Gastrocnemius medialis (tissue), 4 donors: ENCODE measurements around the gene VPS16. TPM values are rescaled to one million over a fixed set of nuclear protein-coding genes. Genes with fewer than 3 reads are reported as not detected.

ENCODE experiments used
- ATAC-seq, 2 donors: fragments of 150-250 bp; one replicate each; pipeline ENCODE4 v1.9.1; 2016
- DNase-seq, 2 donors: peaks; one replicate each; pipeline ENCODE4 v3.0.0-alpha.2; 2019
- H3K27ac ChIP-seq, 4 donors: fragments of 200-600 bp; sonication (generic); 1 replicate in 1 of 4; 2 replicates in 3 of 4; pipeline ENCODE4 v1.5.1; 2016 to 2018; ENCODE audit warnings: mild to moderate bottlenecking in 2 of 4, moderate library complexity in 1 of 4
- H3K27me3 ChIP-seq, 3 donors: fragments of 200-600 bp; sonication (generic) in 2 of 3; 1 replicate in 1 of 3; 2 replicates in 2 of 3; pipeline versions ENCODE4 v1.5.1 to v1.6.0; 2016 to 2019; ENCODE audit warnings: mild to moderate bottlenecking in 1 of 3, moderate library complexity in 1 of 3
- H3K36me3 ChIP-seq, 2 donors: fragments of 200-600 bp; sonication (generic) in 1 of 2; one replicate each; pipeline ENCODE4 v1.5.1; 2017 to 2018
- H3K4me1 ChIP-seq, 2 donors: fragments of 200-600 bp; sonication (generic) in 1 of 2; one replicate each; pipeline ENCODE4 v1.5.1; 2016 to 2017; ENCODE audit warnings: mild to moderate bottlenecking in 2 of 2
- H3K4me3 ChIP-seq, 4 donors: fragments of 200-600 bp; sonication (generic) in 3 of 4; 1 replicate in 1 of 4; 2 replicates in 3 of 4; pipeline ENCODE4 v1.5.1; 2016 to 2019; ENCODE audit warnings: mild to moderate bottlenecking in 2 of 4
- H3K9me3 ChIP-seq, 3 donors: fragments of 200-600 bp; sonication (generic) in 2 of 3; 1 replicate in 1 of 3; 2 replicates in 2 of 3; pipeline ENCODE4 v1.5.1; 2016 to 2019
- POLR2A ChIP-seq, 2 donors: fragments of 450-650 bp; IDR thresholded peaks; one replicate each; pipeline ENCODE4 v1.6.1; 2017; ENCODE audit warnings: antibody characterized with exemption in 2 of 2, mild to moderate bottlenecking in 2 of 2, moderate library complexity in 2 of 2
- in situ Hi-C, 4 donors: fragments of 200-750 bp; cut with MboI; loops; one replicate each; pipeline versions ENCODE4 v1.15.0 to v1.8.0; 2017; ENCODE audit warnings: low sequenced_read_pairs in 4 of 4
- intact Hi-C: fragments of 100-400 bp; cut with DNase I; formaldehyde crosslinking; loops from one replicate; pipeline ENCODE4 v1.15.1; 2023; ENCODE audit warnings: low total_unique reads
- total RNA-seq, 4 donors: library from RNA; depleted of rRNA; stranded (reverse); fragments of >200 nt; gene quantifications; one replicate each; pipeline versions ENCODE4 v1.1.0 to v1.2.3, GENCODE V29; 2016
- TF ChIP-seq, protein P1 (sequence below), 5 experiments: fragments of 450-650 bp in 3 of 5; fragments of 200-600 bp in 2 of 5; sonication (generic) in 2 of 5; IDR thresholded peaks in 4 of 5; conservative IDR thresholded peaks in 1 of 5; 1 replicate in 4 of 5; 2 replicates in 1 of 5; pipeline ENCODE4 v1.5.1; 2016 to 2019; ENCODE audit warnings: antibody characterized with exemption in 5 of 5, mild to moderate bottlenecking in 3 of 5, moderate library complexity in 3 of 5

VPS16 gene
- 10 to 100 TPM; 17.3 to 26.4 (median 21.6) TPM for total RNA-seq

DNA sequence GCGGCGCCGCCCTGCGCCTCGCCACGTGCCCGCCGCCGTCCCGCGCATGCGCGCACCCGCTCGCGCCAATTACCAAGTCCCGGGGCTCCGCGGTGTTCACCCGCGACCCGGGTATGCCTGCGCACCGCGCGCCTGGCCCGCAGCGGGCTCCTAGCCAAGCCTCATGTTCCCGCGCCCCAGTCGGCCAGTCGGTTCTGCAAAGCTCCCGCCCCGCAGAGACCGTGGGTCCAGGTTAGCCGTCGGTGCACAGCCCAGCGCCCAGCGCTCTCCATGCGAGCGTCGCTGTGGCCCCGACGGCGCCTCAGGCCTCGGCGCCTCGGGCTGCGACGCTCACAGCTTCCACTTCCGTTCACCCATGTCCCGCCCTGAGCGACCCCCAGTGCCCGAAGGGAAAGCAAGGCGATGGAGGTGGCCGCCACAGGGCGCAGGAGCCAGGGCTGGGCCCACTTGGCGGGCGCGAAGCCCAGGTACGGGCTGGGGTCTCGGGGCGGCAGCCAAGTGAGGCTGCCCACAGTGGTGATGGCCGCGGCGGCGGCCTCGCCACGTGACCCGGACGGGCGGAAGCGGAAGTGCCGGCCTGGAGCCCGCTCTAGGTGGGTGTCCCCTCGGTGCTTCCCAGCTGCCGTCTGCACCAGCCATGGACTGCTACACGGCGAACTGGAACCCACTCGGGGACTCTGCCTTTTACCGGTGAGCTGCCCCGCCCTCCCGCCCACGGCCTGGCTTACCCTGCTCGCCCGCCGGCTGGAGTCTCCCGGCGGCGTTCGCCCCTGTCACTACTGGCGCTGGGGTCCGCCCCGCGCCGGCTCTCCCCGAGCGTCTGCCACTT lies at the start of gene VPS16, which contains the start of gene PCED1A:
Gene VPS16 (plus strand): TSS at position 608 of the 829 bp plus-strand sequence. CDS start 30 bp downstream, at position 638.
Gene PCED1A (minus strand): TSS at position 518 of the 829 bp plus-strand sequence. CDS start 743 bp downstream, outside the sequence.
- ATAC-seq: peak; percentile 95 to 97
- Histone ChIP-seq H3K4me3 (peak within 1 kb of the TSS; percentile 88 to 98 (median 90)), H3K27ac (peak within 1 kb of the TSS; percentile 83 to 97 (median 94)), H3K27me3 (no peaks in the 10 kb centered on the region), H3K36me3 (no peaks in the 10 kb centered on the region), H3K9me3 (no peaks in the 10 kb centered on the region), H3K4me1 (peaks cover 16 to 23% of the 10 kb centered on the region in 2 donors)
- intact Hi-C loops (loop anchor here (1.0 to 5.0 kb wide), 3 partner anchors 33 to 188 kb away; partner anchors contain the start of genes NOP56 and PTPRA), in situ Hi-C loops (loop anchor here in 1 of 4 donors (25.0 kb wide), 1 partner anchor 1728 kb away; the partner anchor contains the start of gene PSMF1)
- TF ChIP-seq POLR2A (IDR thresholded peaks at IDR 0.05): peak; percentile 42 to 60
- TF ChIP-seq, protein P1, sequence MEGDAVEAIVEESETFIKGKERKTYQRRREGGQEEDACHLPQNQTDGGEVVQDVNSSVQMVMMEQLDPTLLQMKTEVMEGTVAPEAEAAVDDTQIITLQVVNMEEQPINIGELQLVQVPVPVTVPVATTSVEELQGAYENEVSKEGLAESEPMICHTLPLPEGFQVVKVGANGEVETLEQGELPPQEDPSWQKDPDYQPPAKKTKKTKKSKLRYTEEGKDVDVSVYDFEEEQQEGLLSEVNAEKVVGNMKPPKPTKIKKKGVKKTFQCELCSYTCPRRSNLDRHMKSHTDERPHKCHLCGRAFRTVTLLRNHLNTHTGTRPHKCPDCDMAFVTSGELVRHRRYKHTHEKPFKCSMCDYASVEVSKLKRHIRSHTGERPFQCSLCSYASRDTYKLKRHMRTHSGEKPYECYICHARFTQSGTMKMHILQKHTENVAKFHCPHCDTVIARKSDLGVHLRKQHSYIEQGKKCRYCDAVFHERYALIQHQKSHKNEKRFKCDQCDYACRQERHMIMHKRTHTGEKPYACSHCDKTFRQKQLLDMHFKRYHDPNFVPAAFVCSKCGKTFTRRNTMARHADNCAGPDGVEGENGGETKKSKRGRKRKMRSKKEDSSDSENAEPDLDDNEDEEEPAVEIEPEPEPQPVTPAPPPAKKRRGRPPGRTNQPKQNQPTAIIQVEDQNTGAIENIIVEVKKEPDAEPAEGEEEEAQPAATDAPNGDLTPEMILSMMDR (IDR thresholded peaks at IDR 0.05 in 4 of 5, conservative IDR thresholded peaks at IDR 0.05 in 1 of 5): no peak
- peak; percentile 71 to 82 for DNase-seq

DNA sequence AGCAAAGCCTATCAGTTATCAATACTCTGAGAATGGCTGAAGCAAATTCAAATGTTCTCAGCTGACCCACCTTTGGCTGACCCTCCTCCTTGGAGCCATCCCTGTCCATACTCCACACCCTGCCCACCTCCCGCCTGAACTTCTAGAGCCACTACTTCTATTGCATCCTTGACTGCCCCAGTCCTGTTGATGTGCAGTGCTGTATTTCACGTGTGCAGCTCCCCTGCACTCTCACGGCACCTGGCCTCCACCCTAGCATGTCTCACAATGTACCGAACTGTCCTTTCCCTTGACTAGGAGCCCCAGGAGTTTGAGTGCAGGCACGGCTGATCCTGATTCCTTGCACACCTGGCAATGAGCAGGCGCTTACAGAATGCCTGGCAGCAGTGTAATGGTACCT lies 47.1 kb upstream of the VPS16 start:
- Histone ChIP-seq H3K4me3 (no peak overlapping the region), H3K9me3 (no peaks in the 10 kb centered on the region), H3K4me1 (no peaks in the 10 kb centered on the region), H3K27ac (no peak overlapping the region), H3K36me3 (no peaks in the 10 kb centered on the region), H3K27me3 (peaks cover 8 to 20% (median 13%) of the 10 kb centered on the region in 3 donors)
- no peak for ATAC-seq
- DNase-seq: no peak
- TF ChIP-seq, protein P1 (IDR thresholded peaks at IDR 0.05 in 4 of 5, conservative IDR thresholded peaks at IDR 0.05 in 1 of 5): no peak
- no peak for TF ChIP-seq POLR2A (IDR thresholded peaks at IDR 0.05)
- intact Hi-C loops: no loop called here
- in situ Hi-C loops: no loop called here

DNA sequence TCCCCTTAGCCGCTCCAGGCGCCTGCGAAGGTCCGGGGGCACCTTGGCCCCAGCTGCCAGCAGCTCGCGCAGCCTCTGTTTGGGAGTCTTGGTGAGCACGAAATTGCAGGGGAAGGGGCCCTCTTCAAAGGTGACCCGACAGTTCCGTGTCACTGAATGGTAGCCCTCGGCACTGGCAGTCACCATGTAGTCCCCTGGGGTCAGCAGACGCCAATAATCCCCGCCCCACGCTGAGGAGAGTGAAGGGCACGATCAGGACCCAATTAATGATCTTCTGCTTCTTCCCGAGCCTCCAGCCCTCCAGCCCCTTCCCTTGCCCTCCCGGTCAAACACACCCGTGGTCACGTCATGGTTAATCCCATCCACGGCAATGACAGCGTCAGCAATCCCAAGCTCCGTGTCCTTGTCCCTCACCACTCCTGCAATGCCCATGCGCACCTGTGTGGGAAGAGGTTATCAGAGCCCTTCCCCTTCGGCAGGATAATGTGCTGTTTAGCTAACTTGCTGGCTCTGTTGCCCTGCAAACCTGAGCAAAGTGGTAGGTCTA lies 46.3 kb upstream of the VPS16 start:
- no peak overlapping the region for H3K4me3 ChIP-seq
- no peak overlapping the region for H3K27ac ChIP-seq
- no peak for TF ChIP-seq POLR2A (IDR thresholded peaks at IDR 0.05)
- peaks cover 15 to 28% (median 19%) of the 10 kb centered on the region in 3 donors for H3K27me3 ChIP-seq
- H3K9me3 ChIP-seq: no peaks in the 10 kb centered on the region
- H3K4me1 ChIP-seq: no peaks in the 10 kb centered on the region
- H3K36me3 ChIP-seq: no peaks in the 10 kb centered on the region
- no peak for ATAC-seq
- intact Hi-C loops: no loop called here
- no peak for DNase-seq
- in situ Hi-C loops: no loop called here

DNA sequence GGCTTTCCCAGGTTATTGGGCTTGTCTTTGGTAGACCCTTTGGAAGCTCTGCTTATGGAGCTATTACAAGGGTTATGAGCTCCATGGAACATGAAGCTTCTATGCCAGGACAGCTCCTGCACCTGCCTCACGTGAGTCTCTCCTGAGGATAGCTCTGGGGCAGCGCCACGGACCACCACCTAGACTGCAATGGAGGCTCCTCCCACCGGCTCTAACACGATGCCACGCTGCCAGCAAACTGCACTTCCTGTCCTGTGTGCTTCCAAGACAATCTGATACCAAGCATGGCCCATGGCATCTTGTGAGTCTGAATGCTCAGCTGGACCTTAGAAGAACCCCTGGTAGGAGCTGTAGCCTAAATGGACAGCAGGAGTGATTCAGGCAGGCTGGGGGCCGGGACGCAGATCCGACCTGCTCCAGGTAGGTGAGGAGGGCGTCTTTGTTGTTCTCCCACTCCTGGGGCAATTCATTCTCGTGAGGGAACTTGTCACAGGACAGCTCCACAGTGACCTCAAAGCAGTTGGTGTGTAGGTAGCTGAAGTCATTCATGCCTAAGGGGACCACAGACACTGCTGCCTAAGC lies 45.6 kb upstream of the VPS16 start:
- no peak for DNase-seq
- H3K27me3 ChIP-seq: peaks cover 22 to 33% (median 25%) of the 10 kb centered on the region in 3 donors
- in situ Hi-C loops: no loop called here

More for the DNA sequence above, 45.6 kb upstream of the VPS16 start:
- H3K4me1 ChIP-seq: peaks cover 0 to 5% of the 10 kb centered on the region in 2 donors
- no peak overlapping the region for H3K27ac ChIP-seq
- intact Hi-C loops: no loop called here
- TF ChIP-seq, protein P1 (IDR thresholded peaks at IDR 0.05 in 4 of 5, conservative IDR thresholded peaks at IDR 0.05 in 1 of 5): no peak
- no peaks in the 10 kb centered on the region for H3K9me3 ChIP-seq
- ATAC-seq: no peak
- H3K4me3 ChIP-seq: no peak overlapping the region
- H3K36me3 ChIP-seq: no peaks in the 10 kb centered on the region
